Tibial artery (tissue), 4 donors: ENCODE data around the gene RECK.

Source experiments
- DNase-seq, 2 donors: peaks; one replicate each; pipeline ENCODE4 v3.0.0-alpha.2; 2019
- H3K27ac ChIP-seq, 2 donors: fragments of 200-600 bp; sonication (generic) in 1 of 2; 1 replicate in 1 of 2; 2 replicates in 1 of 2; pipeline ENCODE4 v1.5.1; 2018 to 2019; ENCODE audit warnings: mild to moderate bottlenecking in 1 of 2
- H3K27me3 ChIP-seq, 2 donors: fragments of 200-600 bp; sonication (generic) in 1 of 2; one replicate each; pipeline versions ENCODE4 v1.5.1 to v1.6.0; 2016 to 2019
- H3K36me3 ChIP-seq, 3 donors: fragments of 200-600 bp; sonication (generic) in 2 of 3; one replicate each; pipeline ENCODE4 v1.5.1; 2016 to 2019; ENCODE audit warnings: mild to moderate bottlenecking in 2 of 3
- H3K4me1 ChIP-seq, 4 donors: fragments of 200-600 bp; sonication (generic) in 2 of 4; 1 replicate in 3 of 4; 2 replicates in 1 of 4; pipeline ENCODE4 v1.5.1; 2016 to 2019
- H3K4me3 ChIP-seq, 2 donors: fragments of 200-600 bp; sonication (generic) in 1 of 2; 1 replicate in 1 of 2; 2 replicates in 1 of 2; pipeline ENCODE4 v1.5.1; 2018 to 2019; ENCODE audit warnings: mild to moderate bottlenecking in 2 of 2
- H3K9me3 ChIP-seq, 3 donors: fragments of 200-600 bp; sonication (generic) in 1 of 3; one replicate each; pipeline ENCODE4 v1.5.1; 2016 to 2019
- CTCF ChIP-seq, 2 experiments: fragments of 200-600 bp in 1 of 2; fragments of 450-650 bp in 1 of 2; IDR thresholded peaks; one replicate each; pipeline ENCODE4 v1.5.1; 2017 to 2019; ENCODE audit warnings: antibody characterized with exemption in 2 of 2, mild to moderate bottlenecking in 1 of 2, moderate library complexity in 1 of 2
- intact Hi-C: fragments of 100-400 bp; cut with DNase I; formaldehyde crosslinking; loops from one replicate; pipeline ENCODE4 v1.15.0; 2023; ENCODE audit warnings: low total_unique reads

RECK gene

GRCh38 chr9:36146651-36147050 lies 109.9 kb downstream of the RECK start:
- H3K27me3 ChIP-seq, result no peaks in the 10 kb centered on the region
- intact Hi-C loops, result no loop called here
- no peaks in the 10 kb centered on the region for H3K9me3 ChIP-seq
- H3K27ac ChIP-seq, result peak overlapping the region; percentile 79 to 80
- TF ChIP-seq CTCF (IDR thresholded peaks at IDR 0.05), result no peak
- no peak for DNase-seq
- H3K36me3 ChIP-seq, result peaks cover 0 to 15% (median 0%) of the 10 kb centered on the region in 3 donors
- H3K4me1 ChIP-seq, result peaks cover 0 to 57% (median 41%) of the 10 kb centered on the region in 4 donors
- H3K4me3 ChIP-seq, result no peak overlapping the region

- Histone ChIP-seq H3K9me3 (no peaks in the 10 kb centered on the region), H3K27me3 (no peaks in the 10 kb centered on the region), H3K4me1 (peaks cover 0 to 47% (median 31%) of the 10 kb centered on the region in 4 donors), H3K36me3 (peaks cover 0 to 17% (median 0%) of the 10 kb centered on the region in 3 donors), H3K27ac (peak overlapping the region; percentile 79 to 80), H3K4me3 (no peak overlapping the region)
- intact Hi-C loops, result no loop called here
- no peak for TF ChIP-seq CTCF (IDR thresholded peaks at IDR 0.05)
- DNase-seq, result no peak
Observed at GRCh38 chr9:36147441-36148175, 110.9 kb downstream of the RECK start.

DNA sequence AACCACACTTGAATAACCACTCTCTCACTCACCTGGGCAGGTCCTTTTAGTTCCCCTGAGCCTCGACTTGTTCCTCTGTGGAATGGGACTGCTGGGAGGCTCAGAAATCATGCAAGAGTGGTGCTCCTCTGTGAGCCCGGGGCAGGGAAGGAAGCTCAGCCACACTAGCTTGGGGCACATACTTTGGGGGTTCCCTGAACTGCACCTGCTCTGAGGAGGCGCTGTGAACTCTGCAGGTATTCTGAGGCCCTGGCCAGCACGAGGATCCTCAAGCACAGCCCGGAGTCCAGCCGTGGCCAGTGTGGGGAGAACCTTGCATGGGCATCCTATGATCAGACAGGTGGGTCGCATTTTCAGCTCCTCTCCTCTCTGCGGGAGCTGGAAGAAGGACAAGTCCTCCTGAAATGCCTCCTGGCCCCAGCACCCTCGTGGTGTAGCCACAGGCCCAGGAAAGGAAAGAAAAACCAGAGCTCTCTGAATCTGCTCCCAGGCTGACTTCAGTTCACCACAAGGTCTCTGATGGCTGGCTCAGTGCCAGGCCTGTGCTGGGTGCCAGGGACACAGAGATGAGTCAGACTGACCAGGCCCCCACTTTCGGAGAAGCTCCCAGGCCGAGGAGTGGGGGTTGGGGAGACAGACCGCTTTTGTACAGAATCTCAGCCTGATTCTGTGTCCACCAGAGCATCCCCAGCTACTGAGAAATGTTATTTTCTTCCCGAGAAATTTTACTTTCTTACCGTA lies 111.8 kb downstream of the RECK start:
- peak; percentile 98 to 99 for DNase-seq
- peak overlapping the region; percentile 79 to 80 for H3K27ac ChIP-seq
- H3K4me1 ChIP-seq, result peaks cover 0 to 39% (median 27%) of the 10 kb centered on the region in 4 donors
- no peaks in the 10 kb centered on the region for H3K27me3 ChIP-seq
- intact Hi-C loops, result no loop called here
- TF ChIP-seq CTCF (IDR thresholded peaks at IDR 0.05), result peak in 1 of 2 experiments; percentile 16
- no peak overlapping the region for H3K4me3 ChIP-seq
- H3K9me3 ChIP-seq, result no peaks in the 10 kb centered on the region
- H3K36me3 ChIP-seq, result peaks cover 0 to 17% (median 0%) of the 10 kb centered on the region in 3 donors

- H3K9me3 ChIP-seq, result no peaks in the 10 kb centered on the region
- intact Hi-C loops, result no loop called here
- H3K4me3 ChIP-seq, result no peak overlapping the region
- DNase-seq, result peak; percentile 52 to 74
- TF ChIP-seq CTCF (IDR thresholded peaks at IDR 0.05), result no peak
- H3K4me1 ChIP-seq, result peaks cover 0 to 43% (median 26%) of the 10 kb centered on the region in 4 donors
- H3K36me3 ChIP-seq, result peaks cover 0 to 17% (median 0%) of the 10 kb centered on the region in 3 donors
- H3K27me3 ChIP-seq, result no peaks in the 10 kb centered on the region
- peak overlapping the region; percentile 79 to 80 for H3K27ac ChIP-seq
Observed at GRCh38 chr9:36149197-36149596, 112.5 kb downstream of the RECK start.

DNA sequence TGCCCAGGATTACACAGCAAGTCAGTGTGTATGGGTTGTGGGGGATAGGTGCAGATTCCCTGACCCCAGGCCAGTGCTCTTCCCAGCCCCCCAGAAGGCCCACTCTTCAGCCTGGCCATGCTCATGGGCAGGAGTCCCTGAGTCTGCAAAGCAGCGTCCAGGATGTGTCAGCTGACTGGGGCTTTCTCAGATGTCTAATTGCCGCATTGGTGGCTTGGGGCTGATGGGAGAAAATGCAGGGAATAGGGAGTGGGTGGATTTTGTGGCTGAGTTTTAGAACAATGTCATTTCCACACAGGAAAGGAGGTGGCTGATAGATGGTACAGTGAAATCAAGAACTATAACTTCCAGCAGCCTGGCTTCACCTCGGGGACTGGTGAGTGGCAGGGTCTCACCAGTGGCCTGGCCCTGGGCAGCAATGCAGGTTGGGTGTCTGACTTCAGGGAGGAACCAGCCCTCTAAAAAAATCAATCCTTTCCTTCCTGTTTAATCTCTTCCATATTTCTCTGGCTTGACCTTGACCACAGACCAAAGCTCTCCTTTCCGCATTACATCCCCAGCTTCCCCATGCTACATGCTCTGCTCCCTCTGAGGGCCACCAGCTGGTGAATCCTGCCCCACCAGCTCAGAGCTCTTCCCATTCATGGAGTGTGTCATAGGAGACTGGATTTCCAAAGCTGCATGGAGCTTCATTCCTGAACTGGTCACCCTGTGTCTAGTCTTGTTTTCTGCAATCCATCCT lies 114.0 kb downstream of the RECK start:
- Histone ChIP-seq H3K9me3 (no peaks in the 10 kb centered on the region), H3K4me1 (peaks cover 0 to 53% (median 29%) of the 10 kb centered on the region in 4 donors), H3K27me3 (no peaks in the 10 kb centered on the region), H3K36me3 (peaks cover 0 to 17% (median 0%) of the 10 kb centered on the region in 3 donors), H3K27ac (no peak overlapping the region), H3K4me3 (no peak overlapping the region)
- no peak for DNase-seq
- TF ChIP-seq CTCF (IDR thresholded peaks at IDR 0.05), result no peak
- intact Hi-C loops, result no loop called here
